KBM-7 (cell line): ENCODE data around the gene EFEMP1.

Experiments
- DNase-seq: peaks from one replicate; pipeline ENCODE4 v3.0.0-alpha.2; 2015
- in situ Hi-C: fragments of 300-500 bp; cut with MboI; formaldehyde crosslinking; loops from 2 replicates; pipeline ENCODE4 v1.14.3; 2020; ENCODE audit warnings: low sequenced_read_pairs, low pct_unique_long_range_greater_than_20kb, mixed read lengths

EFEMP1 gene

DNA sequence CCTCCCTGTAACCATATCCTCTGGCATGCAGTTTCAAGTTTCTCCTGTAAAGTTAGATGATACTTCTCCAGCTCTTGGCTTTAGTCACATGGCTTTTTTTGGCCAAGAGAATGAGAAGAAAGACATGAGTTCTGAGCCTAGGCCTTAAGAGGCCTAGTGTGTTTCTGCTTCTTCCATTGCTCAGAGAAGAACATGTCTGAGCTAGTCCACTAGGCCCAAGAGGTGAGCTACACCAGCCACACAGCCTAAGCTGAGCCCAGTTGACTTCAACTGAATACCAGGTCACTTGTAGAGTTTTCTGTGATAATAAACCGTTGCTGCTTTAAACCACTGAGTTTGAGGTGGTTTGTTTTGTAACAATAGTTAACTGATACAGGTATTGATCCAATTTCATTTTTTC is 19.9 kb upstream of the EFEMP1 start:
- in situ Hi-C loops = no loop called here
- no peak for DNase-seq

GRCh38 chr2:55936351-55936750 is 12.8 kb upstream of the EFEMP1 start:
- no peak for DNase-seq
- in situ Hi-C loops = no loop called here

DNA sequence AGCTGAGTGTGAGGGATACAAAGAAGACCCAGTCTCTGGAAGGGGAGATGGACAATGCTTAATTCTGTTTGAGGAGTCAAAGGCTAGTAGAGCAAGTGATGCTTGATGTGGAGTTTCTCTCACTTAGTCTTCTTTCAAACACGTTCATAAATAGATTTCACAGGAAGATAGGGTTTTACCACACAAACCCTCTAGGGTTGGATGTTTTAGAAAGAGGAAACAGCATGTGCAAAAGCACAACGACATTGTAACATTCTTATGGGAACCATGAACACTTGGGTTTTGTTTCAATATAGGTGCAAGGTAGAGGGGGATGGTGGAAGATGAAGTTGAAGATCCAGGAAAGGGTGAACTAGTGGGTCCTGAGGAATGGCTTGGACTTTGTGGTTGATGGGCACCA is 10.8 kb upstream of the EFEMP1 start:
- DNase-seq = no peak
- in situ Hi-C loops = no loop called here

DNA sequence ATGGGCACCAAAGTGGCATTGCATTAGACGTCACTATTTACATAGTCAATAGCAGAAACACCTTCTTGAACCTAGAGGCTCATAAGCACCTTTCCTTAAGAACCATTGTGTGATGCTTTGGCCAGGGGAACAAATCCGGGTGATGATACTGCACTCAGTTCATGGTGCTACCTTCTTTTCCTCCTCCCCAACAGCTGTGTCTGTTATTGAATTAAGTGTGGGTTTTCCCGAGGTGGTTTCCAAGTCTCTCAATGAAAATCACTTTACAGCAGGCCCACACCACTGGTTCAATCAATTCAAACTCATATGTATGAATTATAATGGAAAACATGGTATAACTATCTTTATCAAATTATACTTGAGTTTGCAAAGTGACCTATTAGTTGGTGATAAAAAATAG is 9.3 kb upstream of the EFEMP1 start:
- no peak for DNase-seq

DNA sequence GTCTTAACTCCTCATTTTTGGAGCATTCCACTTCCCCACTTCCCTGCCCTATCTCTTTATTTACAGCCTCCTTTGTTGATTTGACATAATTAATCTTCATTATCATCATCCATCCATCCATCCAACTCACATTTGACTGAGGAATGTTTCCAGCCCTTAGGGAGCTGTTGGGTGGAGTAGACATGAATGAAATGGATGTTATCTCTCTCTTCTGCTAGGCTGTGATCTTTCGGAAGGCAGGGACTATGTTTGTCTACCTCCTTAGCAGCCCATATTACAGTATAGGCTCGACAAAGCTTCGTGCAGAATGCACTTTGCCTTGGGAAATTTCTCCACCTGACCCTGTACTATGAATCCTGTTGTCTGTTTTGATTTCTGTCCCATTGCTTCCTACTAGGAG is 7.7 kb upstream of the EFEMP1 start:
- no peak for DNase-seq
- in situ Hi-C loops = no loop called here

More for the DNA sequence above, 9.3 kb upstream of the EFEMP1 start:
- in situ Hi-C loops = no loop called here

DNA sequence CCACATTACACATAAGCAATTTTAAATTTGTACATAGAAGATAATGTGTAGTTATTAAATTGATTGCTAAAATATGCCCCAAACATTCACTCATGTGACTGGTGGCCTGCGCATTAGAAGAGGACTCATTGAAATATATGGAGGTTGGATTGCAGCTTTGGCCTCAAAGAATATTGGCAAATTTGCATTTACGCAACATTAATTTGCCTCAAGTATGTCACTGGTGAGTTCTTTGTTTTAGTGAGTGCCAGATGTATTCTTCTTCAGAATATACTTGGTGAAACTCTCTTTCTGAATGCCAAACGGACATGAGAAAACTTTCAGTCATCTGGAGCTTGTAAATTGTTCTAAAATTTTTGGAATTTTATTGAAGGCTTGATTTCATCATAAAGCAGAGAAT is 5.9 kb upstream of the EFEMP1 start:
- DNase-seq = no peak
- in situ Hi-C loops = no loop called here

- DNase-seq = no peak
- in situ Hi-C loops = no loop called here
Measured at GRCh38 chr2:55926974-55927373, 3.4 kb upstream of the EFEMP1 start.

GRCh38 chr2:55926246-55926645 is 2.7 kb upstream of the EFEMP1 start:
- in situ Hi-C loops = no loop called here
- no peak for DNase-seq

GRCh38 chr2:55923982-55924321 is 370 bp upstream of the EFEMP1 start:
- DNase-seq = no peak
- in situ Hi-C loops = no loop called here

DNA sequence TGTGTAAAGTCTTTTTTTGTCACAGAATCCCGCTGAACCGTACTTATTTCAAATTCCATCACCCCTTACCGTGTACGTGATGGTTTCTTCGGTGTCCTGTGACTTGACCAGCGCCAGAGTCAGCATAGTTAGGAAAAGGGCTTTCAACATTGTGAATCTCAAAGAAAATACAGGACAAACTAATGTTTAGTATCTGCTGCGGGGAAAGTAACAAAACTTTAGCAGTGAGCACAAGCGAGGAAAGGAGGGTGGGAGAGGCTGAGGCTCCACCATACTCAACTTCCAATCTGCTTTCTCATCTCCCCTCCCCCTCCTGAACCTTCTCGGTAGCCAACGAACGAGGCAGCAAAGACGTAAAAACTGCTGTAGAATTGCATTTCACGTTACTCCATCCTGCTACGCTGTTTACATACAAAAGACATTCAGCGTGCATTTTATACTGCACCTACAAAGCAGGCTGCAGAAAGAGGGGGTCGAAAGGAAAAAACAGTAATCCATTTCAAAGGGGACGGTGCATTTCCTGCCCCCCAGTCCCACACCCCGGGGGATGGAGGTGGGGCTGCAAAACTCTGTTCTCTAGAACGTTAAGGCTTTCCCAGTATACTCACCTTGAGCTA is 1.2 kb downstream of the EFEMP1 start:
- no peak for DNase-seq
- in situ Hi-C loops = no loop called here

GRCh38 chr2:55919574-55919973 is 4.0 kb downstream of the EFEMP1 start:
- in situ Hi-C loops = no loop called here

GRCh38 chr2:55918856-55919255 is 4.7 kb downstream of the EFEMP1 start:
- in situ Hi-C loops = no loop called here
- no peak for DNase-seq

More at GRCh38 chr2:55919574-55919973, 4.0 kb downstream of the EFEMP1 start:
- no peak for DNase-seq

DNA sequence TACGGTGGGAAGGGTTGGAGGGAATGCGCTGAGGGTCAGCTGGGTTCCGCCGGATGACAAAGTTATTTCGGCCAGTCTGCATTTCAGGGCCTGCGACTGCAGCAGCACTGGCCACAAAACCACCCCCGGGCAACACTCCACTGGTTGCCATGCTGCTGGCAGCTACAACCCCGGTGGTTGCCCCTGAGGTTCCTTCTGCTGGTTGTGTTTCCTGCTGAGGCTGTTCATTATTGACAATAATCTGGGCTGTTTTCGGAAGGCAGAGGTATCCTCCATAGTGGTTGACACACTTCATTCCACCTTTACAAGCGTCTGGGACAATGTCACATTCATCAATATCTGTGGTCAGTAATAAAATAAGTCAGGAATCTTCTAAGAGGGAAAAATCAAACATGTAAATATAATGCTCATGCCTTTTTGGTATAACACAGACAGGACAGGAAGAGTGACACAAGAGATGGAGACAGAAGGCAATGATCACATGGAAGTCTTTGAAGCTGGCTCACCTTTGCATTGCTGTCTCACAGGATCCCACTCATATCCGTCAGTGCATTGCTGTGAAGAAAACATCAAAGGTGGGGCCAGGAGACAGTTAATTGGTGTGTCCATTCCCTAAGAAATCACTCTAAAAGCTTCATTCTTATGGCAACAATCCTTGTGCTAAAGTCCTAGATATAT is 5.7 kb downstream of the EFEMP1 start:
- in situ Hi-C loops = no loop called here

GRCh38 chr2:55917117-55917516 is 6.5 kb downstream of the EFEMP1 start:
- in situ Hi-C loops = no loop called here
- no peak for DNase-seq

More for the DNA sequence above, 5.7 kb downstream of the EFEMP1 start:
- DNase-seq = no peak

- in situ Hi-C loops = no loop called here
- no peak for DNase-seq
Measured at GRCh38 chr2:55916473-55917049, 7.0 kb downstream of the EFEMP1 start.

DNA sequence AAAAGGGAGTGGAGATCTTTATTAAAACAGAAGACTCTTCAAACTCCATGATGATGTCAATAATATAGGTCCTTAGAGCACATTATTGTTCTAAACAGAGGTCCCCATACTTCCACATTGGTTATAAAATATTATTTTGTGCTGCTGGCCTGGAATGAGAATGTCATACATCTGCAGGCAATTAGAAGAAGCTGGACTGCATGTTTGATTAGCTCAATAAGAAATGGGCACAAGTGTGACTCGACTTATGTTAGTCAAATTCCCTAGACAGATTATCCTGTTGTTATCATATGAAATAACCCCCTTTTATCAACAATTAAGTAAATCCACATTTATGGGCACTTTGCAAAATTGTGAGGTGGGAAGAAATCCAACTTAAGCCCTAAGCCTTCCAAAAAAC is 8.8 kb downstream of the EFEMP1 start:
- DNase-seq = no peak
- in situ Hi-C loops = no loop called here

DNA sequence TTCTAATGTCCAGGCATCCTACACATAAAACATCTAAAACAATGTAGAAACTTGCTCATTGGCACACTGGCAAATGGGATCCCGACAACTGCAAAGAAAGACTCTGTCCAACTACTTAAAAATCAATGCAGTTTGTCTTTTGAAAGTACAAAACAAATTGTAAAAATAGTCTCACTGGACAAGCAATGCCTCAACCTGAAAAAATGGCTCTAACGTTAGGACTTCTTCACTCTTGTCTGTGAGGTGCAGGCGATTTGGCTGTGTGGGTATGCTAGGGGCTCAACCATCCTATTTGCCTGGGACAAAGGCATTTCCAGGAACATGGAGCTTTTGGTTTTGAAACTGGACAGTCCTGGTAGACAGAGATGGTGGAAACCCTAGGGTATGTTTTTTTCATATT is 10.7 kb downstream of the EFEMP1 start:
- in situ Hi-C loops = no loop called here
- no peak for DNase-seq

DNA sequence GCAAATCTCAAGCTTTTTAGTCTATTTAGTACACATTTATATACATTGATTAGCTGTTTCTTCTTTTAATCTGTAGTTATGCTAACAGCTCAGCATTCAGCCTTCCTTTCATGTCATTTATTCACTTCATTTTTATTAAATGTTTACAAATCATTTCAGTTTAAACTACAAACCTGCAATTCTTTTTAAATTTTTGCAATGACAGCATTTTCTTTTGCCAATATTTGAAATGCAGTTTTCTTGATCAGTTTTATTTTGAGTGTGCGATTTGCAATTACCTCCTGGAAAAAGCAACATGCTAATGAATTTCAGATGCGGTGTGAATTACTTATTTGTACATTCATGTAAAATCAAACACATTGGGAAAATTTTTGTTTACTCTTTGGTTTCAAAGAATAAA is 13.5 kb downstream of the EFEMP1 start:
- in situ Hi-C loops = no loop called here
- no peak for DNase-seq

GRCh38 chr2:55907686-55908085 is 15.9 kb downstream of the EFEMP1 start:
- no peak for DNase-seq
- in situ Hi-C loops = no loop called here

GRCh38 chr2:55906993-55907392 is 16.6 kb downstream of the EFEMP1 start:
- in situ Hi-C loops = no loop called here
- DNase-seq = no peak

GRCh38 chr2:55903727-55904126 is 19.9 kb downstream of the EFEMP1 start:
- no peak for DNase-seq
- in situ Hi-C loops = no loop called here
